ENCODE data around the gene CST9. TPM values are rescaled to one million over a fixed set of nuclear protein-coding genes. Genes with fewer than 3 reads are reported as not detected.

CST9 gene
- total and polyA plus RNA-seq, 2 of the 13 experiments (the other 11 are each of a cell fraction or from before 2014, with no cell fraction given) = 0.07 TPM; not detected in 1

GRCh38 chr20:23634985-23635767 lies 29.5 kb upstream of the CST9 start (continued):
- no peak for TF ChIP-seq ZNF280D (CRISPR knock-in tag; IDR thresholded peaks at IDR 0.05)
- no peak; the same call in 1 of the 2 replicates for TF ChIP-seq ZNF350 (CRISPR knock-in tag; IDR thresholded peaks at IDR 0.05; ENCODE audit: borderline replicate concordance, low read depth)
- no peak for TF ChIP-seq ZBTB14 (CRISPR knock-in tag; IDR thresholded peaks at IDR 0.05)
- TF ChIP-seq PHF8 (CRISPR knock-in tag; IDR thresholded peaks at IDR 0.05) = no peak
- TF ChIP-seq ZNF644 (CRISPR knock-in tag; IDR thresholded peaks at IDR 0.05; ENCODE audit: low read depth) = no peak
- TF ChIP-seq ZFP1 (CRISPR knock-in tag; IDR thresholded peaks at IDR 0.05) = no peak
- TF ChIP-seq, protein P1, sequence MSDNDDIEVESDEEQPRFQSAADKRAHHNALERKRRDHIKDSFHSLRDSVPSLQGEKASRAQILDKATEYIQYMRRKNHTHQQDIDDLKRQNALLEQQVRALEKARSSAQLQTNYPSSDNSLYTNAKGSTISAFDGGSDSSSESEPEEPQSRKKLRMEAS (IDR thresholded peaks at IDR 0.05) = no peak
- no peak for TF ChIP-seq IRX3 (CRISPR knock-in tag; IDR thresholded peaks at IDR 0.05; ENCODE audit: borderline replicate concordance, low read depth)
- TF ChIP-seq ISX (CRISPR knock-in tag; conservative IDR thresholded peaks at IDR 0.05) = no peak

Measured in HepG2 (cell line).